IMR-90 (cell line): Measurements from ENCODE around the gene ARHGEF3. TPM values are rescaled to one million over a fixed set of nuclear protein-coding genes. Genes with fewer than 3 reads are reported as not detected.

ENCODE experiments used
- ATAC-seq: fragments of 200-7000 bp; cut with Tn5 transposase; 2 replicates; pipeline ENCODE4 v1.9.1; 2020; ENCODE audit warnings: low read depth, mild to moderate bottlenecking, moderate library complexity
- BruUV-seq: library from RNA; stranded (reverse); fragments of 400-500 nt; replicated peaks from 2 replicates; lab custom pipeline; 2021; lab: Mats Ljungman, UMichigan
- CTCF ChIA-PET: fragments of 300-600 bp; formaldehyde crosslinking; extraction: SDS; loops from one replicate; lab custom pipeline; 2021; ENCODE audit warnings: antibody characterized with exemption; lab: Yijun Ruan, JAX
- POLR2A ChIA-PET: fragments of 300-600 bp; sonication (Branson Sonifier 250); formaldehyde crosslinking; loops from one replicate; lab custom pipeline; 2022; ENCODE audit warnings: antibody characterized with exemption; ENCODE audit not compliant: unreplicated experiment; lab: Charles Lee
- DNase-seq: peaks from one replicate; pipeline ENCODE4 v3.0.0; 2013
- H2AFZ ChIP-seq: replicated peaks from 2 replicates; pipeline ENCODE3; 2013; ENCODE audit warnings: low read length, mild to moderate bottlenecking; ENCODE audit not compliant: poor library complexity
- H2AK5ac ChIP-seq: 2 replicates; pipeline ENCODE4 v1.6.1; 2013; ENCODE audit warnings: low read depth, low read length, inconsistent platforms
- H2AK9ac ChIP-seq: replicated peaks from 2 replicates; pipeline ENCODE3; 2013; ENCODE audit warnings: mild to moderate bottlenecking, low read depth, low read length, moderate library complexity; ENCODE audit not compliant: poor library complexity
- H2BK120ac ChIP-seq: 2 replicates; pipeline ENCODE4 v1.6.1; 2013; ENCODE audit warnings: low read depth, low read length, inconsistent platforms
- H2BK15ac ChIP-seq: 3 replicates; pipeline ENCODE4 v1.6.1; 2013; ENCODE audit warnings: low read depth, low read length, inconsistent platforms
- H2BK20ac ChIP-seq: 2 replicates; pipeline ENCODE4 v1.6.1; 2013; ENCODE audit warnings: low read depth, mild to moderate bottlenecking, inconsistent platforms, low read length, moderate library complexity
- H2BK5ac ChIP-seq: 2 replicates; pipeline ENCODE4 v1.6.1; 2013; ENCODE audit warnings: mild to moderate bottlenecking, low read depth, low read length, inconsistent platforms; ENCODE audit not compliant: poor library complexity, severe bottlenecking
- H3K14ac ChIP-seq: replicated peaks from 2 replicates; pipeline ENCODE4 v1.6.1; 2013; ENCODE audit warnings: low read depth, low read length, inconsistent platforms
- H3K18ac ChIP-seq: 2 replicates; pipeline ENCODE4 v1.6.1; 2013; ENCODE audit warnings: low read depth, low read length, control low read depth
- H3K23ac ChIP-seq: 2 replicates; pipeline ENCODE4 v1.6.1; 2013; ENCODE audit warnings: low read depth, low read length, inconsistent platforms
- H3K27ac ChIP-seq: 2 replicates; pipeline ENCODE4 v1.5.1; 2013; ENCODE audit warnings: mild to moderate bottlenecking, control low read depth, low read length; ENCODE audit not compliant: insufficient read depth
- H3K27me3 ChIP-seq: 2 replicates; pipeline ENCODE4 v1.6.1; 2013; ENCODE audit warnings: low read length; ENCODE audit not compliant: control insufficient read depth, insufficient read depth
- H3K36me3 ChIP-seq: 2 replicates; pipeline ENCODE4 v1.6.1; 2013; ENCODE audit warnings: low read length, mixed read lengths; ENCODE audit not compliant: control insufficient read depth, insufficient read depth
- H3K4ac ChIP-seq: 2 replicates; pipeline ENCODE4 v1.6.1; 2013; ENCODE audit warnings: low read depth, low read length, inconsistent platforms
- H3K4me1 ChIP-seq: 2 replicates; pipeline ENCODE4 v1.6.1; 2013; ENCODE audit warnings: low read length, mixed read lengths; ENCODE audit not compliant: control insufficient read depth, insufficient read depth
- H3K4me2 ChIP-seq: 2 replicates; pipeline ENCODE4 v1.6.1; 2013; ENCODE audit warnings: low read depth, mild to moderate bottlenecking, control low read depth, low read length, moderate library complexity
- H3K4me3 ChIP-seq: 2 replicates; pipeline ENCODE4 v1.5.1; 2013; ENCODE audit warnings: low read depth, mild to moderate bottlenecking, control low read depth, low read length, moderate library complexity; ENCODE audit not compliant: insufficient read depth
- H3K56ac ChIP-seq: 2 replicates; pipeline ENCODE4 v1.6.1; 2013; ENCODE audit warnings: low read length, inconsistent platforms; ENCODE audit not compliant: insufficient read depth; ENCODE audit errors: extremely low read depth
- H3K79me1 ChIP-seq, 2 experiments: 2 replicates each; pipeline ENCODE4 v1.6.1; 2013; ENCODE audit warnings: low read length in 2 of 2, inconsistent platforms in 1 of 2, low read depth in 1 of 2
- H3K9ac ChIP-seq: 2 replicates; pipeline ENCODE4 v1.6.1; 2013; ENCODE audit warnings: low read depth, low read length, control low read depth
- H3K9me1 ChIP-seq: 2 replicates; pipeline ENCODE4 v1.6.1; 2013; ENCODE audit warnings: low read length, inconsistent platforms; ENCODE audit not compliant: insufficient read depth
- H3K9me3 ChIP-seq: 2 replicates; pipeline ENCODE4 v1.6.1; 2013; ENCODE audit warnings: low read length; ENCODE audit not compliant: control insufficient read depth, insufficient read depth
- H4K20me1 ChIP-seq: 2 replicates; pipeline ENCODE4 v1.6.1; 2013; ENCODE audit warnings: low read length, inconsistent platforms; ENCODE audit not compliant: insufficient read depth
- H4K5ac ChIP-seq: 2 replicates; pipeline ENCODE4 v1.6.1; 2013; ENCODE audit warnings: mild to moderate bottlenecking, low read depth, low read length, control low read depth
- H4K8ac ChIP-seq, 2 experiments: 2 replicates each; pipeline ENCODE4 v1.6.1; 2013; ENCODE audit warnings: low read depth in 2 of 2, low read length in 2 of 2, control low read depth in 1 of 2, inconsistent platforms in 1 of 2
- H4K91ac ChIP-seq: 2 replicates; pipeline ENCODE4 v1.6.1; 2013; ENCODE audit warnings: low read depth, low read length, inconsistent platforms; ENCODE audit not compliant: insufficient read depth
- BHLHE40 ChIP-seq: fragments of 150-350 bp; IDR thresholded peaks from 2 replicates; pipeline ENCODE4 v1.6.1; 2016; ENCODE audit warnings: mild to moderate bottlenecking, low read depth, low read length
- CEBPB ChIP-seq: IDR thresholded peaks from 2 replicates; pipeline ENCODE4 v1.6.1; 2012; ENCODE audit warnings: low read depth, low read length, improper control_type of control experiment
- CHD1 ChIP-seq: IDR thresholded peaks from 2 replicates; pipeline ENCODE4 v1.6.1; 2012; ENCODE audit warnings: low read depth, low read length, improper control_type of control experiment
- ELK1 ChIP-seq: fragments of 150-350 bp; IDR thresholded peaks from 2 replicates; pipeline ENCODE4 v1.6.1; 2016; ENCODE audit warnings: low read depth, mild to moderate bottlenecking, low read length, moderate library complexity, borderline replicate concordance
- FOS ChIP-seq: fragments of 150-350 bp; IDR thresholded peaks from 2 replicates; pipeline ENCODE4 v1.6.1; 2016; ENCODE audit warnings: low read depth, low read length
- MAZ ChIP-seq: IDR thresholded peaks from 2 replicates; pipeline ENCODE4 v1.6.1; 2012; ENCODE audit warnings: low read depth, mild to moderate bottlenecking, low read length, improper control_type of control experiment, moderate library complexity, borderline replicate concordance
- MXI1 ChIP-seq: IDR thresholded peaks from 2 replicates; pipeline ENCODE4 v1.6.1; 2012; ENCODE audit warnings: low read depth, mild to moderate bottlenecking, low read length, moderate library complexity, borderline replicate concordance
- POLR2A ChIP-seq: IDR thresholded peaks from 2 replicates; pipeline ENCODE4 v1.6.1; 2012; ENCODE audit warnings: mild to moderate bottlenecking, low read depth, low read length
- RAD21 ChIP-seq: IDR thresholded peaks from 2 replicates; pipeline ENCODE4 v1.6.1; 2012; ENCODE audit warnings: low read length, improper control_type of control experiment
- SMC3 ChIP-seq: fragments of 150-350 bp; IDR thresholded peaks from 2 replicates; pipeline ENCODE4 v1.6.1; 2016; ENCODE audit warnings: low read depth, mild to moderate bottlenecking, antibody characterized with exemption, low read length, moderate library complexity
- USF2 ChIP-seq: fragments of 150-350 bp; IDR thresholded peaks from 2 replicates; pipeline ENCODE4 v1.6.1; 2017; ENCODE audit warnings: mild to moderate bottlenecking, antibody characterized with exemption, low read length, low read depth
- WGBS, 2 experiments: methylation state at CpG; one replicate each; pipeline versions ENCODE4 v1.1.5 to v1.1.7; 2013; ENCODE audit warnings: missing lambda C conversion rate in 2 of 2; ENCODE audit not compliant: insufficient read length in 1 of 2; ENCODE audit errors: extremely low coverage in 2 of 2; 5-methylcytosine and 5-hydroxymethylcytosine counted together
- dilution Hi-C: fragments of 300-500 bp; cut with HindIII; formaldehyde crosslinking; loops from one replicate; pipeline ENCODE4 v1.14.3; 2018; ENCODE audit warnings: low sequenced_read_pairs; ENCODE audit not compliant: unreplicated experiment
- in situ Hi-C: fragments of 300-500 bp; cut with MboI; formaldehyde crosslinking; loops from 3 replicates; pipeline ENCODE4 v1.14.3; 2019; ENCODE audit warnings: low sequenced_read_pairs, inconsistent platforms, mixed read lengths
- intact Hi-C: fragments of 100-400 bp; cut with micrococcal nuclease; formaldehyde crosslinking; loops from 2 replicates; pipeline ENCODE4 v1.10.0; 2022
- polyA plus RNA-seq, 3 experiments: library from polyadenylated mRNA; depleted of rRNA; stranded (reverse); fragments of >200 nt; gene quantifications; 2 replicates each; pipeline ENCODE4 v1.2.3, GENCODE V29; 2012; ENCODE audit warnings: low replicate concordance in 1 of 3
- total RNA-seq: library from RNA; depleted of rRNA; stranded (reverse); fragments of >200 nt; gene quantifications from 2 replicates; pipeline ENCODE4 v1.2.3, GENCODE V29; 2012
- TF ChIP-seq, protein P1 (sequence below): conservative IDR thresholded peaks from 2 replicates; pipeline ENCODE4 v1.5.1; 2012; ENCODE audit warnings: mild to moderate bottlenecking, low read depth, low read length, improper control_type of control experiment

The ARHGEF3 gene
- total and polyA plus RNA-seq, 2 of the 4 experiments (the other 2 are of a cell fraction) = 2.1 to 2.3 TPM

DNA sequence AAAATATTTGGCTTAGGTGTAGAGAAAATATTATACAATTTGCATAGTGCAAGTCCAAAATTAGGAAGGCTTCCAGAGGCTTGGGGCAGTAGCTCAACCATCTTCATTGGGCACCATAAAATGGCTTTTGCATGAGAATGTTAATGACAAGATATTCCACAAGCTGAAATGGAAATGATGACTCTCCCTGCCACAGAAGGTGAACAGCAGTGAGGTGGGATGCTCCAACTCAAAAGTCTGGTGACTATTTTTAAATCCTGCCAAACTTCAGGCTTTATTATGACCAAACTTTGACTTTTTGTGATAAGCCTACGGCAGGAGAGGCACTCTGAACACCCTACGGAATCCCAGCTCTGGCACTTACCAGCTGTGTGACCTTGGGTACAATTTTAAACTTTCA is 37.6 kb downstream of the ARHGEF3 start:
- DNase-seq (no peak), ATAC-seq (no peak)
- Histone ChIP-seq H3K27me3 (no peaks in the 10 kb centered on the region), H3K23ac (no peak overlapping the region), H3K4ac (no peak overlapping the region), H3K14ac (no peak overlapping the region), H2BK5ac (no peak overlapping the region), H2AK5ac (no peak overlapping the region), H3K9me3 (no peaks in the 10 kb centered on the region), H3K36me3 (no peaks in the 10 kb centered on the region), H3K4me2 (no peak overlapping the region), H2BK120ac (no peak overlapping the region), H3K56ac (no peak overlapping the region), H2AK9ac (no peak overlapping the region), H3K27ac (no peak overlapping the region), H3K9ac (no peak overlapping the region), H4K91ac (no peak overlapping the region), H4K8ac (no peak overlapping the region), H3K9me1 (no peaks in the 10 kb centered on the region), H3K4me3 (no peak overlapping the region), H3K18ac (no peak overlapping the region), H4K5ac (no peak overlapping the region), H3K79me1 (no peaks in the 10 kb centered on the region), H3K4me1 (peaks cover 2% of the 10 kb centered on the region; the same call in 1 of the 2 replicates), H4K20me1 (no peaks in the 10 kb centered on the region), H2AFZ (no peak overlapping the region), H2BK20ac (no peak overlapping the region), H2BK15ac (no peak overlapping the region)
- ChIA-PET POLR2A (interaction anchor here (0.6 kb wide), 2 partner anchors 11 to 34 kb away, joined by 7 to 8 read pairs; no protein-coding TSS in a partner anchor), CTCF (no interaction called here)
- in situ Hi-C loops (no loop called here), intact Hi-C loops (no loop called here), dilution Hi-C loops (no loop called here)
- no peak for TF ChIP-seq SMC3
- TF ChIP-seq RAD21 = no peak
- no peak for TF ChIP-seq CHD1
- TF ChIP-seq MXI1 = no peak
- TF ChIP-seq BHLHE40 = no peak
- TF ChIP-seq, protein P1, sequence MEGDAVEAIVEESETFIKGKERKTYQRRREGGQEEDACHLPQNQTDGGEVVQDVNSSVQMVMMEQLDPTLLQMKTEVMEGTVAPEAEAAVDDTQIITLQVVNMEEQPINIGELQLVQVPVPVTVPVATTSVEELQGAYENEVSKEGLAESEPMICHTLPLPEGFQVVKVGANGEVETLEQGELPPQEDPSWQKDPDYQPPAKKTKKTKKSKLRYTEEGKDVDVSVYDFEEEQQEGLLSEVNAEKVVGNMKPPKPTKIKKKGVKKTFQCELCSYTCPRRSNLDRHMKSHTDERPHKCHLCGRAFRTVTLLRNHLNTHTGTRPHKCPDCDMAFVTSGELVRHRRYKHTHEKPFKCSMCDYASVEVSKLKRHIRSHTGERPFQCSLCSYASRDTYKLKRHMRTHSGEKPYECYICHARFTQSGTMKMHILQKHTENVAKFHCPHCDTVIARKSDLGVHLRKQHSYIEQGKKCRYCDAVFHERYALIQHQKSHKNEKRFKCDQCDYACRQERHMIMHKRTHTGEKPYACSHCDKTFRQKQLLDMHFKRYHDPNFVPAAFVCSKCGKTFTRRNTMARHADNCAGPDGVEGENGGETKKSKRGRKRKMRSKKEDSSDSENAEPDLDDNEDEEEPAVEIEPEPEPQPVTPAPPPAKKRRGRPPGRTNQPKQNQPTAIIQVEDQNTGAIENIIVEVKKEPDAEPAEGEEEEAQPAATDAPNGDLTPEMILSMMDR = no peak
- TF ChIP-seq FOS = no peak
- no peak for TF ChIP-seq ELK1
- TF ChIP-seq MAZ = no peak
- TF ChIP-seq POLR2A = no peak
- no peak for TF ChIP-seq CEBPB
- TF ChIP-seq USF2 = no peak
- no TSS peak for BruUV-seq
- WGBS, 2 experiments = 80% methylated on average over 1 of the region's 2 CpGs; no CpG with 5 or more reads in 1 of the 2 experiments
